ENCODE results near the gene TMEM37. TPM values are rescaled to one million over a fixed set of nuclear protein-coding genes. Genes with fewer than 3 reads are reported as not detected.

Gene TMEM37
- total RNA-seq, 5 donors from 2014 or later (not counting 1 experiment from before 2014, with no cell fraction given) = 0.44 to 0.60 TPM; not detected in 3

GRCh38 chr2:119483395-119483753 lies 51.7 kb downstream of the TMEM37 start:
- no peak for ATAC-seq (replicated peaks in 1 of 4)
- POLR2A ChIA-PET = no interaction called here
- WGBS (ENCODE audit: insufficient coverage) = 60% methylated on average over 3 of the region's 5 CpGs
- no peak overlapping the region for H3K27ac ChIP-seq (ENCODE audit: low read length)
- no peaks in the 10 kb centered on the region for H3K4me1 Mint-ChIP-seq
- H3K36me3 ChIP-seq (ENCODE audit: control insufficient read depth in 2 of 2, extremely low read depth in 1 of 2, insufficient read depth in 1 of 2, low read length in 1 of 2) = no peaks in the 10 kb centered on the region
- no peak overlapping the region for H3K4me3 Mint-ChIP-seq
- no peak for DNase-seq
- H3K27ac Mint-ChIP-seq = no peak overlapping the region
- H3K27me3 Mint-ChIP-seq = peaks cover 4 to 20% of the 10 kb centered on the region in 2 donors
- no peaks in the 10 kb centered on the region for H3K9me3 ChIP-seq
- no peaks in the 10 kb centered on the region for H3K4me1 ChIP-seq (ENCODE audit: control insufficient read depth in 1 of 2, extremely low read depth in 1 of 2, insufficient read depth in 2 of 2, low read length in 2 of 2)
- H3K27me3 ChIP-seq (replicated peaks in 1 of 2; ENCODE audit: control insufficient read depth in 2 of 2, extremely low read depth in 1 of 2, insufficient read depth in 2 of 2, low read length in 1 of 2) = peaks cover 0 to 13% of the 10 kb centered on the region in 2 experiments
- no peak overlapping the region for H3K4me3 ChIP-seq (ENCODE audit: control insufficient read depth in 1 of 2, extremely low read depth in 1 of 2, low read length in 1 of 2)
- no peaks in the 10 kb centered on the region for H3K9me3 Mint-ChIP-seq
- CTCF ChIA-PET = no interaction called here
- H3K36me3 Mint-ChIP-seq = no peaks in the 10 kb centered on the region

- no peak overlapping the region for H3K4me3 Mint-ChIP-seq
- no peak for ATAC-seq (replicated peaks in 1 of 4)
- H3K9me3 ChIP-seq = no peaks in the 10 kb centered on the region
- peaks cover 0 to 13% of the 10 kb centered on the region in 2 experiments for H3K27me3 ChIP-seq (replicated peaks in 1 of 2; ENCODE audit: control insufficient read depth in 2 of 2, extremely low read depth in 1 of 2, insufficient read depth in 2 of 2, low read length in 1 of 2)
- no peak overlapping the region for H3K27ac Mint-ChIP-seq
- no peaks in the 10 kb centered on the region for H3K4me1 Mint-ChIP-seq
- no peak for DNase-seq
- WGBS (ENCODE audit: insufficient coverage) = 76% methylated on average over 10 of the region's 11 CpGs
- no peaks in the 10 kb centered on the region for H3K9me3 Mint-ChIP-seq
- no peaks in the 10 kb centered on the region for H3K4me1 ChIP-seq (ENCODE audit: control insufficient read depth in 1 of 2, extremely low read depth in 1 of 2, insufficient read depth in 2 of 2, low read length in 2 of 2)
- POLR2A ChIA-PET = no interaction called here
- peaks cover 4 to 20% of the 10 kb centered on the region in 2 donors for H3K27me3 Mint-ChIP-seq
- no peak overlapping the region for H3K27ac ChIP-seq (ENCODE audit: low read length)
- CTCF ChIA-PET = no interaction called here
- no peaks in the 10 kb centered on the region for H3K36me3 Mint-ChIP-seq
- no peak overlapping the region for H3K4me3 ChIP-seq (ENCODE audit: control insufficient read depth in 1 of 2, extremely low read depth in 1 of 2, low read length in 1 of 2)
- H3K36me3 ChIP-seq (ENCODE audit: control insufficient read depth in 2 of 2, extremely low read depth in 1 of 2, insufficient read depth in 1 of 2, low read length in 1 of 2) = no peaks in the 10 kb centered on the region
These were observed 52.5 kb downstream of the TMEM37 start for GRCh38 chr2:119483896-119484718.

- Histone ChIP-seq H3K27me3 (replicated peaks in 1 of 2; ENCODE audit: control insufficient read depth in 2 of 2, extremely low read depth in 1 of 2, insufficient read depth in 2 of 2, low read length in 1 of 2) (peaks cover 0 to 13% of the 10 kb centered on the region in 2 experiments), H3K27ac (ENCODE audit: low read length) (no peak overlapping the region), H3K4me1 (ENCODE audit: control insufficient read depth in 1 of 2, extremely low read depth in 1 of 2, insufficient read depth in 2 of 2, low read length in 2 of 2) (no peaks in the 10 kb centered on the region), H3K9me3 (no peaks in the 10 kb centered on the region), H3K36me3 (ENCODE audit: control insufficient read depth in 2 of 2, extremely low read depth in 1 of 2, insufficient read depth in 1 of 2, low read length in 1 of 2) (no peaks in the 10 kb centered on the region), H3K4me3 (ENCODE audit: control insufficient read depth in 1 of 2, extremely low read depth in 1 of 2, low read length in 1 of 2) (no peak overlapping the region)
- Mint-ChIP-seq H3K9me3 (no peaks in the 10 kb centered on the region), H3K27ac (no peak overlapping the region), H3K36me3 (no peaks in the 10 kb centered on the region), H3K4me3 (no peak overlapping the region), H3K4me1 (no peaks in the 10 kb centered on the region), H3K27me3 (peaks cover 4 to 20% of the 10 kb centered on the region in 2 donors)
- ATAC-seq (replicated peaks in 1 of 4) (no peak), DNase-seq (no peak)
- CTCF ChIA-PET = no interaction called here
- POLR2A ChIA-PET = interaction anchor here in 1 of 2 donors (0.6 kb wide), 1 partner anchor 950 kb away, joined by 4 read pairs; no protein-coding TSS in a partner anchor
- 73% methylated on average over 5 of the region's 6 CpGs for WGBS (ENCODE audit: insufficient coverage)
These were observed 53.2 kb downstream of the TMEM37 start for GRCh38 chr2:119484834-119485233.

- Mint-ChIP-seq H3K4me1 (no peaks in the 10 kb centered on the region), H3K9me3 (no peaks in the 10 kb centered on the region), H3K27me3 (peaks cover 4 to 20% of the 10 kb centered on the region in 2 donors), H3K4me3 (no peak overlapping the region), H3K27ac (no peak overlapping the region), H3K36me3 (no peaks in the 10 kb centered on the region)
- POLR2A ChIA-PET = interaction anchor here in 1 of 2 donors (0.6 kb wide), 1 partner anchor 951 kb away, joined by 4 read pairs; no protein-coding TSS in a partner anchor
- no peaks in the 10 kb centered on the region for H3K9me3 ChIP-seq
- CTCF ChIA-PET = interaction anchor here (0.8 to 1.0 kb wide), 2 partner anchors 8 to 1107 kb away, joined by 3 read pairs; no protein-coding TSS in a partner anchor
- no peaks in the 10 kb centered on the region for H3K4me1 ChIP-seq (ENCODE audit: control insufficient read depth in 1 of 2, extremely low read depth in 1 of 2, insufficient read depth in 2 of 2, low read length in 2 of 2)
- no peaks in the 10 kb centered on the region for H3K36me3 ChIP-seq (ENCODE audit: control insufficient read depth in 2 of 2, extremely low read depth in 1 of 2, insufficient read depth in 1 of 2, low read length in 1 of 2)
- H3K27me3 ChIP-seq (replicated peaks in 1 of 2; ENCODE audit: control insufficient read depth in 2 of 2, extremely low read depth in 1 of 2, insufficient read depth in 2 of 2, low read length in 1 of 2) = peaks cover 0 to 13% of the 10 kb centered on the region in 2 experiments
- ATAC-seq (replicated peaks in 1 of 4) = no peak
- H3K4me3 ChIP-seq (ENCODE audit: control insufficient read depth in 1 of 2, extremely low read depth in 1 of 2, low read length in 1 of 2) = no peak overlapping the region
- no peak for DNase-seq
- WGBS (ENCODE audit: insufficient coverage) = 89% methylated on average over 12 of the region's 12 CpGs
- no peak overlapping the region for H3K27ac ChIP-seq (ENCODE audit: low read length)
These were observed 53.9 kb downstream of the TMEM37 start for GRCh38 chr2:119485336-119486110.

GRCh38 chr2:119486196-119486827 lies 54.7 kb downstream of the TMEM37 start:
- ATAC-seq (replicated peaks in 1 of 4) = no peak
- Histone ChIP-seq H3K27ac (ENCODE audit: low read length) (no peak overlapping the region), H3K4me3 (ENCODE audit: control insufficient read depth in 1 of 2, extremely low read depth in 1 of 2, low read length in 1 of 2) (no peak overlapping the region), H3K27me3 (replicated peaks in 1 of 2; ENCODE audit: control insufficient read depth in 2 of 2, extremely low read depth in 1 of 2, insufficient read depth in 2 of 2, low read length in 1 of 2) (peaks cover 0 to 13% of the 10 kb centered on the region in 2 experiments), H3K36me3 (ENCODE audit: control insufficient read depth in 2 of 2, extremely low read depth in 1 of 2, insufficient read depth in 1 of 2, low read length in 1 of 2) (no peaks in the 10 kb centered on the region), H3K4me1 (ENCODE audit: control insufficient read depth in 1 of 2, extremely low read depth in 1 of 2, insufficient read depth in 2 of 2, low read length in 2 of 2) (no peaks in the 10 kb centered on the region), H3K9me3 (no peaks in the 10 kb centered on the region)
- no peaks in the 10 kb centered on the region for H3K4me1 Mint-ChIP-seq
- H3K9me3 Mint-ChIP-seq = no peaks in the 10 kb centered on the region
- H3K27me3 Mint-ChIP-seq = peaks cover 4 to 16% of the 10 kb centered on the region in 2 donors
- no peak overlapping the region for H3K27ac Mint-ChIP-seq
- H3K4me3 Mint-ChIP-seq = no peak overlapping the region
- CTCF ChIA-PET = interaction anchor here (0.8 to 1.0 kb wide), 2 partner anchors 9 to 1106 kb away, joined by 3 read pairs; no protein-coding TSS in a partner anchor
- WGBS (ENCODE audit: insufficient coverage) = 76% methylated on average over 8 of the region's 10 CpGs
- DNase-seq = no peak
- H3K36me3 Mint-ChIP-seq = no peaks in the 10 kb centered on the region
- POLR2A ChIA-PET = no interaction called here

- H3K9me3 Mint-ChIP-seq = no peaks in the 10 kb centered on the region
- H3K27me3 ChIP-seq (replicated peaks in 1 of 2; ENCODE audit: control insufficient read depth in 2 of 2, extremely low read depth in 1 of 2, insufficient read depth in 2 of 2, low read length in 1 of 2) = peaks cover 0 to 9% of the 10 kb centered on the region in 2 experiments
- H3K36me3 ChIP-seq (ENCODE audit: control insufficient read depth in 2 of 2, extremely low read depth in 1 of 2, insufficient read depth in 1 of 2, low read length in 1 of 2) = no peaks in the 10 kb centered on the region
- WGBS (ENCODE audit: insufficient coverage) = 92% methylated on average over 6 of the region's 7 CpGs
- no peaks in the 10 kb centered on the region for H3K36me3 Mint-ChIP-seq
- ATAC-seq (replicated peaks in 1 of 4) (no peak), DNase-seq (no peak)
- ChIA-PET CTCF (interaction anchor here in 1 of 2 donors (0.9 to 1.0 kb wide), 2 partner anchors 10 to 1106 kb away, joined by 3 read pairs; no protein-coding TSS in a partner anchor), POLR2A (no interaction called here)
- no peaks in the 10 kb centered on the region for H3K9me3 ChIP-seq
- no peak overlapping the region for H3K4me3 ChIP-seq (ENCODE audit: control insufficient read depth in 1 of 2, extremely low read depth in 1 of 2, low read length in 1 of 2)
- no peak overlapping the region for H3K27ac Mint-ChIP-seq
- H3K27me3 Mint-ChIP-seq = peaks cover 4 to 16% of the 10 kb centered on the region in 2 donors
- no peak overlapping the region for H3K27ac ChIP-seq (ENCODE audit: low read length)
- no peak overlapping the region for H3K4me3 Mint-ChIP-seq
- no peaks in the 10 kb centered on the region for H3K4me1 Mint-ChIP-seq
- no peaks in the 10 kb centered on the region for H3K4me1 ChIP-seq (ENCODE audit: control insufficient read depth in 1 of 2, extremely low read depth in 1 of 2, insufficient read depth in 2 of 2, low read length in 2 of 2)
These were observed 55.2 kb downstream of the TMEM37 start for GRCh38 chr2:119486886-119487285.

All from T-cell (primary cell).